HEK293 (cell line): ENCODE results near the gene FAM200B.

ENCODE experiments used
- IKZF3 ChIP-seq: fragments of 450-650 bp; IDR thresholded peaks from 2 replicates; pipeline ENCODE4 v1.5.0; 2018; ENCODE audit warnings: missing biosample characterization, mild to moderate bottlenecking, missing genetic modification characterization, moderate library complexity
- INSM2 ChIP-seq: fragments of 450-650 bp; formaldehyde crosslinking; IDR thresholded peaks from 2 replicates; pipeline ENCODE4 v1.5.1; 2016; ENCODE audit warnings: missing biosample characterization, missing genetic modification characterization
- KLF8 ChIP-seq: fragments of 450-650 bp; formaldehyde crosslinking; IDR thresholded peaks from 2 replicates; pipeline ENCODE4 v1.5.1; 2016; ENCODE audit warnings: missing biosample characterization, missing genetic modification characterization
- MEIS1 ChIP-seq: sonication (generic); formaldehyde crosslinking; IDR thresholded peaks from 2 replicates; pipeline ENCODE4 v1.8.1; 2022; ENCODE audit warnings: missing genetic modification reagents, mild to moderate bottlenecking, borderline replicate concordance
- PRDM2 ChIP-seq: fragments of 450-650 bp; formaldehyde crosslinking; IDR thresholded peaks from 2 replicates; pipeline ENCODE4 v1.5.1; 2016; ENCODE audit warnings: missing biosample characterization, missing genetic modification characterization, borderline replicate concordance
- TRIM28 ChIP-seq: IDR thresholded peaks from 2 replicates; pipeline ENCODE4 v1.6.1; 2011; ENCODE audit warnings: low read length, control low read depth, borderline replicate concordance
- ZBTB48 ChIP-seq: fragments of 450-650 bp; formaldehyde crosslinking; IDR thresholded peaks from 2 replicates; pipeline ENCODE4 v1.5.1; 2016; ENCODE audit warnings: missing biosample characterization, missing genetic modification characterization
- ZEB2 ChIP-seq: fragments of 450-650 bp; formaldehyde crosslinking; IDR thresholded peaks from 2 replicates; pipeline ENCODE4 v1.5.1; 2016; ENCODE audit warnings: missing biosample characterization, missing genetic modification characterization
- ZNF132 ChIP-seq: fragments of 450-650 bp; formaldehyde crosslinking; IDR thresholded peaks from 2 replicates; pipeline ENCODE4 v1.5.1; 2017; ENCODE audit warnings: missing biosample characterization, missing genetic modification characterization, borderline replicate concordance
- ZNF146 ChIP-seq: fragments of 450-650 bp; formaldehyde crosslinking; IDR thresholded peaks from 2 replicates; pipeline ENCODE4 v1.5.1; 2016; ENCODE audit warnings: missing biosample characterization, missing genetic modification characterization
- ZNF16 ChIP-seq: fragments of 450-650 bp; formaldehyde crosslinking; IDR thresholded peaks from 2 replicates; pipeline ENCODE4 v1.5.1; 2016; ENCODE audit warnings: low read depth, missing biosample characterization, missing genetic modification characterization
- ZNF175 ChIP-seq: fragments of 450-650 bp; formaldehyde crosslinking; IDR thresholded peaks from 2 replicates; pipeline ENCODE4 v1.5.1; 2016; ENCODE audit warnings: missing biosample characterization, missing genetic modification characterization
- ZNF202 ChIP-seq: fragments of 450-650 bp; formaldehyde crosslinking; IDR thresholded peaks from 2 replicates; pipeline ENCODE4 v1.5.1; 2016; ENCODE audit warnings: missing biosample characterization, missing genetic modification characterization, borderline replicate concordance
- ZNF211 ChIP-seq: fragments of 450-650 bp; formaldehyde crosslinking; IDR thresholded peaks from 2 replicates; pipeline ENCODE4 v1.5.1; 2016; ENCODE audit warnings: low read depth, missing biosample characterization, missing genetic modification characterization
- ZNF274 ChIP-seq, 2 experiments: fragments of 200-500 bp in 1 of 2; fragments of 450-650 bp in 1 of 2; sonication (Bioruptor generic) in 1 of 2; formaldehyde crosslinking in 1 of 2; IDR thresholded peaks; 2 replicates each; pipeline versions ENCODE4 v1.5.1 to v1.6.1; 2014 to 2016; ENCODE audit warnings: borderline replicate concordance in 1 of 2, inconsistent platforms in 1 of 2, low read length in 1 of 2, missing biosample characterization in 1 of 2, missing genetic modification characterization in 1 of 2
- ZNF292 ChIP-seq: fragments of 450-650 bp; formaldehyde crosslinking; IDR thresholded peaks from 2 replicates; pipeline ENCODE4 v1.5.1; 2016; ENCODE audit warnings: low read depth, missing biosample characterization, missing genetic modification characterization, borderline replicate concordance
- ZNF394 ChIP-seq: fragments of 450-650 bp; formaldehyde crosslinking; IDR thresholded peaks from 2 replicates; pipeline ENCODE4 v1.5.1; 2016; ENCODE audit warnings: missing biosample characterization, missing genetic modification characterization, mild to moderate bottlenecking, moderate library complexity, borderline replicate concordance
- ZNF488 ChIP-seq: fragments of 450-650 bp; formaldehyde crosslinking; IDR thresholded peaks from 2 replicates; pipeline ENCODE4 v1.5.1; 2016; ENCODE audit warnings: missing biosample characterization, missing genetic modification characterization
- ZNF623 ChIP-seq: fragments of 450-650 bp; formaldehyde crosslinking; IDR thresholded peaks from 2 replicates; pipeline ENCODE4 v1.5.1; 2016; ENCODE audit warnings: missing biosample characterization, missing genetic modification characterization
- ZNF626 ChIP-seq: fragments of 450-650 bp; sonication (Bioruptor Pico); formaldehyde crosslinking; IDR thresholded peaks from 2 replicates; pipeline ENCODE4 v1.5.1; 2018; ENCODE audit warnings: missing biosample characterization, missing genetic modification characterization, inconsistent platforms
- ZNF670 ChIP-seq: fragments of 450-650 bp; formaldehyde crosslinking; IDR thresholded peaks from 2 replicates; pipeline ENCODE4 v1.5.1; 2016; ENCODE audit warnings: missing biosample characterization, missing genetic modification characterization, low read depth
- ZNF677 ChIP-seq: fragments of 450-650 bp; IDR thresholded peaks from 2 replicates; pipeline ENCODE4 v1.5.0; 2018; ENCODE audit warnings: missing biosample characterization, mild to moderate bottlenecking, missing genetic modification characterization, moderate library complexity
- ZNF792 ChIP-seq: fragments of 450-650 bp; formaldehyde crosslinking; IDR thresholded peaks from 2 replicates; pipeline ENCODE4 v1.5.1; 2016; ENCODE audit warnings: missing biosample characterization, missing genetic modification characterization
- ZXDB ChIP-seq: fragments of 450-650 bp; formaldehyde crosslinking; IDR thresholded peaks from 2 replicates; pipeline ENCODE4 v1.5.1; 2016; ENCODE audit warnings: missing biosample characterization, missing genetic modification characterization
- TF ChIP-seq, protein P1 (sequence below): fragments of 450-650 bp; IDR thresholded peaks from 2 replicates; pipeline ENCODE4 v1.5.1; 2018; ENCODE audit warnings: missing biosample characterization, mild to moderate bottlenecking, missing genetic modification characterization
- TF ChIP-seq, protein P2 (sequence below): fragments of 450-650 bp; formaldehyde crosslinking; IDR thresholded peaks from 2 replicates; pipeline ENCODE4 v1.5.1; 2017; ENCODE audit warnings: missing biosample characterization, missing genetic modification characterization

The FAM200B gene

DNA sequence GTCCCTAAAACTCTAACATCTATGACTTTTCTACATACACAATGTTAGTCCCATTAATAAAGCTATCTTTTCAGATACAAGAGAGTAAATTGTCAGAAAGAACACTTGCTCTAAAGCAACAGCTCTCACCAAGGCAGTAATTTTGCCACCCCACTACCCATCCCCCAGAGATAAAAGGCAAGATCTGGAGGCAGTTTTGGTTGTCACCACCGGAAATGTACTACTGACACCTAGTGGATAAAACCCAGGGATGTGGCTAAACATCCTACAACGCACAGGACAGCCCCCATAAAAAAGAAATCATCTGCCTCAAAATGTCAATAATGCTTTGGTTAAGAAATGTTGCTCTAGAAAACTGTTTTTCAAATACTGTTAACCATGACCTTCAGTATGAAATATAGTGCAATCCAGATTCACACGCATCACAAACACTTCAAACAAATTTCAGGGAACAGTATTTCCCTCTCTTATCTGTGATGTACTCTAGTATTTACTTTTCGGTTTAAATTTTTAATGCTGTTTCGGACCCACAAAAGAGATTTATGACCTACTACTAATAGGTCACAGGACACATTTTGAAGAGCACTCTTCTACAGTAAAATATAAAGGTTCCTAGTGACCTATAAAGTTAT, 31.6 kb upstream of the FAM200B start (continued):
- TF ChIP-seq ZNF274 (IDR thresholded peaks at IDR 0.05; ENCODE audit: low read length), result no peak
- no peak for TF ChIP-seq ZNF274 (tag by site-specific recombination; IDR thresholded peaks at IDR 0.05; ENCODE audit: borderline replicate concordance)
- TF ChIP-seq ZNF132 (tag by site-specific recombination), result no peak
- TF ChIP-seq ZNF623, result no peak
- TF ChIP-seq, protein P1, sequence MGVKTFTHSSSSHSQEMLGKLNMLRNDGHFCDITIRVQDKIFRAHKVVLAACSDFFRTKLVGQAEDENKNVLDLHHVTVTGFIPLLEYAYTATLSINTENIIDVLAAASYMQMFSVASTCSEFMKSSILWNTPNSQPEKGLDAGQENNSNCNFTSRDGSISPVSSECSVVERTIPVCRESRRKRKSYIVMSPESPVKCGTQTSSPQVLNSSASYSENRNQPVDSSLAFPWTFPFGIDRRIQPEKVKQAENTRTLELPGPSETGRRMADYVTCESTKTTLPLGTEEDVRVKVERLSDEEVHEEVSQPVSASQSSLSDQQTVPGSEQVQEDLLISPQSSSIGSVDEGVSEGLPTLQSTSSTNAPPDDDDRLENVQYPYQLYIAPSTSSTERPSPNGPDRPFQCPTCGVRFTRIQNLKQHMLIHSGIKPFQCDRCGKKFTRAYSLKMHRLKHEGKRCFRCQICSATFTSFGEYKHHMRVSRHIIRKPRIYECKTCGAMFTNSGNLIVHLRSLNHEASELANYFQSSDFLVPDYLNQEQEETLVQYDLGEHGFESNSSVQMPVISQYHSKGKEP, result no peak
- TF ChIP-seq ZNF670 (tag by site-specific recombination), result no peak
- no peak for TF ChIP-seq MEIS1
- no peak for TF ChIP-seq IKZF3
- TF ChIP-seq ZNF175, result no peak
- no peak for TF ChIP-seq INSM2 (tag by site-specific recombination)
- no peak for TF ChIP-seq ZNF394 (tag by site-specific recombination)
- TF ChIP-seq ZBTB48 (tag by site-specific recombination), result no peak
- TF ChIP-seq ZNF488 (tag by site-specific recombination), result no peak
- no peak for TF ChIP-seq ZNF211
- TF ChIP-seq ZNF626 (tag by site-specific recombination), result no peak
- TF ChIP-seq TRIM28, result 0 out of 2 replicates have a peak, but pooled peaks have one; percentile 22
- no peak for TF ChIP-seq ZXDB (tag by site-specific recombination)
- TF ChIP-seq ZNF16 (tag by site-specific recombination), result no peak
- TF ChIP-seq ZNF792 (tag by site-specific recombination), result no peak
- TF ChIP-seq PRDM2 (tag by site-specific recombination), result no peak
- no peak for TF ChIP-seq ZNF202 (tag by site-specific recombination)
- TF ChIP-seq ZEB2, result 0 out of 2 replicates have a peak, but pooled peaks have one; percentile 14
- TF ChIP-seq, protein P2, sequence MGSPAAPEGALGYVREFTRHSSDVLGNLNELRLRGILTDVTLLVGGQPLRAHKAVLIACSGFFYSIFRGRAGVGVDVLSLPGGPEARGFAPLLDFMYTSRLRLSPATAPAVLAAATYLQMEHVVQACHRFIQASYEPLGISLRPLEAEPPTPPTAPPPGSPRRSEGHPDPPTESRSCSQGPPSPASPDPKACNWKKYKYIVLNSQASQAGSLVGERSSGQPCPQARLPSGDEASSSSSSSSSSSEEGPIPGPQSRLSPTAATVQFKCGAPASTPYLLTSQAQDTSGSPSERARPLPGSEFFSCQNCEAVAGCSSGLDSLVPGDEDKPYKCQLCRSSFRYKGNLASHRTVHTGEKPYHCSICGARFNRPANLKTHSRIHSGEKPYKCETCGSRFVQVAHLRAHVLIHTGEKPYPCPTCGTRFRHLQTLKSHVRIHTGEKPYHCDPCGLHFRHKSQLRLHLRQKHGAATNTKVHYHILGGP, result no peak
- TF ChIP-seq ZNF677 (tag by site-specific recombination), result no peak
- TF ChIP-seq ZNF146, result no peak
- TF ChIP-seq KLF8, result no peak
- no peak for TF ChIP-seq ZNF292 (tag by site-specific recombination)
